Thoracic aorta (tissue), 2 donors: ENCODE results near the gene TOGARAM1. TPM values are rescaled to one million over a fixed set of nuclear protein-coding genes. Genes with fewer than 3 reads are reported as not detected.

Source experiments
- ATAC-seq: fragments of 150-250 bp; one replicate; pipeline ENCODE4 v1.8.0; 2017; ENCODE audit warnings: low read depth; ENCODE audit not compliant: insufficient number of reproducible peaks, low FRiP score
- DNase-seq: peaks from one replicate; pipeline ENCODE4 v3.0.0-alpha.2; 2020; ENCODE audit warnings: low spot score
- H3K27ac ChIP-seq, 2 donors: fragments of 200-600 bp; sonication (generic); 1 replicate in 1 of 2; 2 replicates in 1 of 2; pipeline ENCODE4 v1.5.1; 2016; ENCODE audit warnings: mild to moderate bottlenecking in 2 of 2, moderate library complexity in 2 of 2
- H3K27me3 ChIP-seq: fragments of 200-600 bp; sonication (generic); replicated peaks from 2 replicates; pipeline ENCODE4 v1.6.0; 2016; ENCODE audit warnings: mild to moderate bottlenecking; ENCODE audit not compliant: insufficient read depth
- H3K36me3 ChIP-seq: fragments of 200-600 bp; sonication (generic); one replicate; pipeline ENCODE4 v1.5.1; 2016
- H3K4me1 ChIP-seq, 2 donors: fragments of 200-600 bp; sonication (generic); 1 replicate in 1 of 2; 2 replicates in 1 of 2; pipeline versions ENCODE4 v1.5.1 to v1.6.0; 2016; ENCODE audit warnings: low read depth in 2 of 2, mild to moderate bottlenecking in 1 of 2; ENCODE audit not compliant: control insufficient read depth in 1 of 2
- H3K4me3 ChIP-seq: fragments of 200-600 bp; sonication (generic); 2 replicates; pipeline ENCODE4 v1.5.1; 2016; ENCODE audit warnings: mild to moderate bottlenecking
- H3K9me3 ChIP-seq: fragments of 200-600 bp; sonication (generic); 2 replicates; pipeline ENCODE4 v1.5.1; 2016
- total RNA-seq, 2 donors: library from RNA; depleted of rRNA; stranded (reverse); fragments of >200 nt; gene quantifications; one replicate each; pipeline versions ENCODE4 v1.1.0 to v1.2.3, GENCODE V29; 2016
- TF ChIP-seq, protein P1 (sequence below): fragments of 200-600 bp; sonication (generic); IDR thresholded peaks from one replicate; pipeline ENCODE4 v1.5.1; 2019; ENCODE audit warnings: antibody characterized with exemption

The TOGARAM1 gene
- total RNA-seq, 2 donors from 2014 or later: 8.5 to 32.0 TPM

DNA sequence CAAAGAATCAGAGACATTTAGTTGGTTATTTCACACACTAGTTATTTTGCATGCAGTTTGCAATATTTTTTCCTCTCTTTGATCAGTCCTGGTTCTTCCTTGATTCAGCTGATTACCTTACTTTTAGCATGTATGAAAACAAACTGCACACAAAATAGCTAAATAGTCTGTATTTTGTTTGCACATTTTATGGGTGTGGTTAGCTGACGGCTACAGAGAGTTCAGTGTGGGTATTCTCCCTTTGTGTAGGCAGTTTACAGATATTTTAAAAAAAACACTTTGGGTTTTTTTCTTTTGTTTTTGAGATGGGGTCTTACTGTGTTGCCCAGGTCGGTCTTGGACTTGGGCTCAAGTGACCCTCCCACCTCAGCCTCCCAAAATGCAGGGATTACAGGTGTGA, 28.5 kb downstream of the TOGARAM1 start:
- ATAC-seq (no peak), DNase-seq (no peak)
- Histone ChIP-seq H3K9me3 (no peaks in the 10 kb centered on the region), H3K4me3 (no peak overlapping the region), H3K4me1 (peaks cover 9 to 10% of the 10 kb centered on the region in 2 donors), H3K27me3 (no peaks in the 10 kb centered on the region), H3K36me3 (no peaks in the 10 kb centered on the region), H3K27ac (no peak overlapping the region)
- TF ChIP-seq, protein P1, sequence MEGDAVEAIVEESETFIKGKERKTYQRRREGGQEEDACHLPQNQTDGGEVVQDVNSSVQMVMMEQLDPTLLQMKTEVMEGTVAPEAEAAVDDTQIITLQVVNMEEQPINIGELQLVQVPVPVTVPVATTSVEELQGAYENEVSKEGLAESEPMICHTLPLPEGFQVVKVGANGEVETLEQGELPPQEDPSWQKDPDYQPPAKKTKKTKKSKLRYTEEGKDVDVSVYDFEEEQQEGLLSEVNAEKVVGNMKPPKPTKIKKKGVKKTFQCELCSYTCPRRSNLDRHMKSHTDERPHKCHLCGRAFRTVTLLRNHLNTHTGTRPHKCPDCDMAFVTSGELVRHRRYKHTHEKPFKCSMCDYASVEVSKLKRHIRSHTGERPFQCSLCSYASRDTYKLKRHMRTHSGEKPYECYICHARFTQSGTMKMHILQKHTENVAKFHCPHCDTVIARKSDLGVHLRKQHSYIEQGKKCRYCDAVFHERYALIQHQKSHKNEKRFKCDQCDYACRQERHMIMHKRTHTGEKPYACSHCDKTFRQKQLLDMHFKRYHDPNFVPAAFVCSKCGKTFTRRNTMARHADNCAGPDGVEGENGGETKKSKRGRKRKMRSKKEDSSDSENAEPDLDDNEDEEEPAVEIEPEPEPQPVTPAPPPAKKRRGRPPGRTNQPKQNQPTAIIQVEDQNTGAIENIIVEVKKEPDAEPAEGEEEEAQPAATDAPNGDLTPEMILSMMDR: no peak

DNA sequence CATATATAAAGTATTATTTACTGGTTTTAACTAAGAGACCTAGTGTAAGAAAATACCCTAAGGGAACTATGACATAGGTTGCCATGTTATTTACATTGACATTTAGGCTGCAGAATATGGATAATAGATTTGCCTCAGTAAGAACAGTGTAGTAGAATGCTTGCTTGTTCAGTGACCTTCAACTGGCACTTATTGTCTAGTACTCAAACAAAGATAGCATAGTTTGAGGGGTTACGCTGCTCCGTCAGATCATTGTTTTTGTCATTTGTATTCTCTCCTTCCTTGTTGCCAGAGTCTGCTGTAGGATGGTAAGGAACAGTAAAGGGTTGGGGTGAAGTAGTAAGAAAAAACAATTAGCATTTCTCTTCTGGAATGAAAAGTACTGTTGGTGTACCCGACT, 33.2 kb downstream of the TOGARAM1 start:
- Histone ChIP-seq H3K4me3 (no peak overlapping the region), H3K9me3 (no peaks in the 10 kb centered on the region), H3K27ac (no peak overlapping the region), H3K27me3 (no peaks in the 10 kb centered on the region), H3K4me1 (no peaks in the 10 kb centered on the region), H3K36me3 (peaks cover 2% of the 10 kb centered on the region)
- no peak for ATAC-seq
- DNase-seq: no peak
- TF ChIP-seq, protein P1: no peak

DNA sequence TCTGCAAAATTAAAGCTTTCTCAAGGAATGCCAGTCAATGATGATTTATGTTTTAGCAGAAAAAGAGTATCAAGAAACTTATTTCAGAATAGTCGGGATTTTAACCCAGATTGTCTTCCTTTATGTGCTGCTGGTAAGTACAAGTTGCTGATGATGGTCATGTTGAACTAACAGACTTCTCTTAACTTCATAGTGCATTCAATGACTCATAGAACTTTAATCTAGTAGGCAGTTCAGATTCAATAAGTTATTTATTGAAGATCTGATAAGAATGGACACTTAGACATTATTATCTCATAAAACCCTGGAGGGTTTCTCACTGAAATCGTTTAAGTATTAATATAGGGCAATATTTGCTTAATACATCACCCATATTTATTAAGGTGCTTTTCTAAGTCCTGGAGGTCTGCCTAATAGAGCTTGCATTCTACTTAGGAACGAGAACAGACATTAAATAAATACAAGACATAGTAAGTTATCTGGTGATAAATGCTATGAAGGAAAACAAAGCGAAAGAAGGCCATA, 33.8 kb downstream of the TOGARAM1 start:
- no peaks in the 10 kb centered on the region for H3K4me1 ChIP-seq
- ATAC-seq: no peak
- H3K27ac ChIP-seq: no peak overlapping the region

DNA sequence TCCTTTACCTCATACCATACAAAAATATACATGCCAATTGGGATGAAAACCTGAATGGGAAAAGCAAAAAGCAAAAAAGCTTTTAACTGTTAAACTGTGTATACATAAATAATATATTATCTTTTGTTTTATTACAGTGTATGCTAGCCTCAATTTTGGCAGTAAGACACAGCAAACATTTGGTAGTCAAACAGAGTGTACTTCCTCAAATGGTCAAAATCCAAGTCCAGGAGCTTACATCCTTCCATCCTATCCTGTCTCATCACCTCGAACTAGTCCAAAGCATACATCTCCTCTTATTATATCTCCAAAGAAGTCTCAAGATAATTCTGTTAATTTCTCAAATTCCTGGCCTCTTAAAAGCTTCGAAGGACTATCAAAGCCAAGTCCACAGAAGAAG, 41.9 kb downstream of the TOGARAM1 start:
- TF ChIP-seq, protein P1: no peak
- Histone ChIP-seq H3K27me3 (no peaks in the 10 kb centered on the region), H3K9me3 (no peaks in the 10 kb centered on the region), H3K4me3 (no peak overlapping the region), H3K4me1 (no peaks in the 10 kb centered on the region), H3K27ac (no peak overlapping the region), H3K36me3 (peaks cover 2% of the 10 kb centered on the region)
- DNase-seq (no peak), ATAC-seq (no peak)

More for the DNA sequence above, 33.8 kb downstream of the TOGARAM1 start:
- Histone ChIP-seq H3K36me3 (peaks cover 2% of the 10 kb centered on the region), H3K27me3 (no peaks in the 10 kb centered on the region), H3K4me3 (no peak overlapping the region), H3K9me3 (no peaks in the 10 kb centered on the region)
- no peak for DNase-seq
- TF ChIP-seq, protein P1: no peak

DNA sequence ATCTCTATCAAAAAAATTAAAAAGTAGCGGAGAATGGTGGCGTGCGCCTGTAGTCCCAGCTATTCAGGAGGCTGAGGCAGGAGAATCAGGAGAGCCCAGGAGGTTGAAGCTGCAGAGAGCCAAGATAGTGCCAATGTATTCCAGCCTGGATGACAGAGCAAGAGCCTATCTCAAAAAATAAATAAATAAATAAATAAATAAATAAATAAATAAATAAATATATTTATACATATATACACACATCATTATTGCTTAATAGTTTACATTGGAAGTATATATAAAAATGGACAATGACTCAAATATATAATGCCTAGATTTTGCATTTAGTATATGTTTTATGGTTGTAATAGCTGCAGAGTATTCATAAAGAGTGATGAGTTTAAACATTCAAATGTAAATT, 53.1 kb downstream of the TOGARAM1 start:
- peaks cover 15% of the 10 kb centered on the region for H3K36me3 ChIP-seq
- TF ChIP-seq, protein P1: no peak
- ATAC-seq: no peak

More for the DNA sequence above, 53.1 kb downstream of the TOGARAM1 start:
- no peak overlapping the region for H3K4me3 ChIP-seq
- no peaks in the 10 kb centered on the region for H3K9me3 ChIP-seq
- no peaks in the 10 kb centered on the region for H3K4me1 ChIP-seq
- H3K27ac ChIP-seq: no peak overlapping the region
- no peaks in the 10 kb centered on the region for H3K27me3 ChIP-seq
- no peak for DNase-seq
